Prostate gland (tissue), 2 donors: ENCODE results near the gene UNC13D.

Source experiments
- POLR2A ChIP-seq: fragments of 450-650 bp; IDR thresholded peaks from one replicate; pipeline ENCODE4 v1.6.1; 2016; ENCODE audit warnings: antibody characterized with exemption, mild to moderate bottlenecking
- TF ChIP-seq, protein P1 (sequence below), 4 experiments: fragments of 200-600 bp in 2 of 4; fragments of 450-650 bp in 2 of 4; sonication (generic) in 2 of 4; IDR thresholded peaks; 1 replicate in 3 of 4; 2 replicates in 1 of 4; pipeline ENCODE4 v1.5.1; 2016 to 2019; ENCODE audit warnings: antibody characterized with exemption in 4 of 4, mild to moderate bottlenecking in 2 of 4, moderate library complexity in 2 of 4

DNA sequence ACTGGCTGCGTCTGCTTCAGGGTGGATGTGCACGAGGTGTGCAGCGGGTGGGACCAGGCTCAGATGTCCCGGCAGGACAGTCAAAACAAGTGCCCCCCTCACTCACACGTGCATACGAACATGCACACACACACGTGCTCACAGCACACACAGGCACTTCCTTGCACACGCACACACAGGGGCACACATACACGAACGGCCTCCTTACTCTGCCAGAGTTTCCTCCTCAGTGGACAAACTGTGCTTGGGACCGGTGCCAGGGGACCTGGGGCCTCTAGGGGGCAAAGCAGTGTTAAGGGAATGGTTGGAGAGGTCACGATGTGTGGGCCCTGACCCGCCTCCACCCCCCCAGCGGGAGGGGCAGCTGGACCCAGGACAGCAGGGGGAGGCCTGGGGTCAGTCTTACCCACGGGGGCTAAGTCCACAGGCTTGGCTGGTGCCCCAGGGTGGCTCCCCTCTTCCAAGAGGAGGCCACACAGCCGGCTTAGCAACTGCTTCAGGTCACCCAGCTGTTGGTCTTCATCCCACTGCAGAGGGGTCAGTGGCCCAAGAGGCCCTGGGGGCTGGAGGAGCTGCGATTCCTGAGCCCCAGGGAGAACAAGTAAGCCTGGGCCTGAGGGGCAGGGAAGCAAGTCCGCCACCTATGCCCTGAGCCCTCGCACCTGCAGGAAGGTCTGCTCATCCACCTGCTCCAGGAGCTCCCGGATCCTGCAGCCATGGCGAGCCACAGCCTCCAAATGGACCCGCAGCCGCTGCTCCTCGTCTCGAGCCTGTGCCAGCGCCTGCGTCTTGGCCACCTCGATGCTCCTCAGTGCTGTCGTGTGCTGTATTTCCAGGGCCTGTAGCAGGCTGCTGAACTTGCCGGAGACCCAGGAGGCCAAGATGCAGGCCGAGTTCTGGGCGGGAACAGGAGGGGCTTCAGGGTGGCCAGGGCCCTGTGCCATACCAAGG lies 47.7 kb upstream of the UNC13D start:
- no peak for TF ChIP-seq POLR2A
- TF ChIP-seq, protein P1, sequence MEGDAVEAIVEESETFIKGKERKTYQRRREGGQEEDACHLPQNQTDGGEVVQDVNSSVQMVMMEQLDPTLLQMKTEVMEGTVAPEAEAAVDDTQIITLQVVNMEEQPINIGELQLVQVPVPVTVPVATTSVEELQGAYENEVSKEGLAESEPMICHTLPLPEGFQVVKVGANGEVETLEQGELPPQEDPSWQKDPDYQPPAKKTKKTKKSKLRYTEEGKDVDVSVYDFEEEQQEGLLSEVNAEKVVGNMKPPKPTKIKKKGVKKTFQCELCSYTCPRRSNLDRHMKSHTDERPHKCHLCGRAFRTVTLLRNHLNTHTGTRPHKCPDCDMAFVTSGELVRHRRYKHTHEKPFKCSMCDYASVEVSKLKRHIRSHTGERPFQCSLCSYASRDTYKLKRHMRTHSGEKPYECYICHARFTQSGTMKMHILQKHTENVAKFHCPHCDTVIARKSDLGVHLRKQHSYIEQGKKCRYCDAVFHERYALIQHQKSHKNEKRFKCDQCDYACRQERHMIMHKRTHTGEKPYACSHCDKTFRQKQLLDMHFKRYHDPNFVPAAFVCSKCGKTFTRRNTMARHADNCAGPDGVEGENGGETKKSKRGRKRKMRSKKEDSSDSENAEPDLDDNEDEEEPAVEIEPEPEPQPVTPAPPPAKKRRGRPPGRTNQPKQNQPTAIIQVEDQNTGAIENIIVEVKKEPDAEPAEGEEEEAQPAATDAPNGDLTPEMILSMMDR (IDR thresholded peaks at IDR 0.05) = no peak
